Activated T-cell treated with anti-CD3 and anti-CD28 coated beads for 1 hour (primary cell): ENCODE data around the gene EFNA2.

Source experiments
- DNase-seq: peaks from one replicate; pipeline ENCODE4 v3.0.0-alpha.2; 2020; ENCODE audit warnings: low read depth

The EFNA2 gene

DNA sequence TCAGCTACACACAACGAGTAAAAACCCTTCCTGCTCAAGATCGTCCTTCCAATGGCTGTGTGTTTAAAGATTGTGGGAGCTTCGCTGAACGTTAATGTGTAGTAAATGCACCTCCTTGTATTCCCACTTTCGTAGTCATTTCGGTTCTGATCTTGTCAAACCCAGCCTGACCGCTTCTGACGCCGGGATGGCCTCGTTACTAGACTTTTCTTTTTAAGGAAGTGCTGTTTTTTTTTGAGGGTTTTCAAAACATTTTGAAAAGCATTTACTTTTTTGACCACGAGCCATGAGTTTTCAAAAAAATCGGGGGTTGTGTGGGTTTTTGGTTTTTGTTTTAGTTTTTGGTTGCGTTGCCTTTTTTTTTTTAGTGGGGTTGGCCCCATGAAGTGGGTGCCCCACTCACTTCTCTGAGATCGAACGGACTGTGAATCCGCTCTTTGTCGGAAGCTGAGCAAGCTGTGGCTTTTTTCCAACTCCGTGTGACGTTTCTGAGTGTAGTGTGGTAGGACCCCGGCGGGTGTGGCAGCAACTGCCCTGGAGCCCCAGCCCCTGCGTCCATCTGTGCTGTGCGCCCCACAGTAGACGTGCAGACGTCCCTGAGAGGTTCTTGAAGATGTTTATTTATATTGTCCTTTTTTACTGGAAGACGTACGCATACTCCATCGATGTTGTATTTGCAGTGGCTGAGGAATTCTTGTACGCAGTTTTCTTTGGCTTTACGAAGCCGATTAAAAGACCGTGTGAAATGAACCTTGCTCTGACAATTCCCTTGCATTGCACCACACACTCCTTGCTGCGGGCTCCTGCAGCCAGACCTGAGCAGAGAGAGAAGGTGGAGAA is 13.0 kb upstream of the EFNA2 start:
- no peak for DNase-seq

GRCh38 chr19:1273263-1274041 is 12.2 kb upstream of the EFNA2 start:
- DNase-seq = no peak

GRCh38 chr19:1274081-1274851 is 11.4 kb upstream of the EFNA2 start:
- DNase-seq = no peak

DNA sequence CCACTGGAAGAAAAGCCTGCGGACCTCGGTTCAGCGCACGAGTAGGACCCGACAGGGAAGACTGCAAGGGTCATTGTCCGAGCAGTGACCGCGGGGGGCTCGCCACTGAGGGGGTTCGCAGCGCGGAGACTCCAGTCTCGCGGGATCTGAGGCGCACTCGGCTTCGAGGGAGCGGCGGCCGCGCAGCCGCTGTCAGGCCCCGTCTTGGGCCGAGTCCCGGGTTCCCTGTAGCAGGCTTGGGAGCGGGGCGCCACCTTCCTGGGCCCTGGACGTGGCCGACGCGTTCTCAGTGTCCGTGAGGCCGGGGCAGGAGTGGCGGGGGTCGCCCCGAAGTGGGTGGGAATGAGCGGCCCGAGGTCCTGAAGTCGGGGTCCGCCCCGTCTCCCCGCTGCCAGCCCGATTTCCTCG is 10.8 kb upstream of the EFNA2 start:
- no peak for DNase-seq

GRCh38 chr19:1275260-1275975 is 10.3 kb upstream of the EFNA2 start, which contains the start of gene FAM174C:
TSS of gene FAM174C (plus strand) at chr19:1275530. CDS start at chr19:1275550, 20 bp downstream.
- peak; percentile 94 for DNase-seq

- no peak for DNase-seq
Measured at GRCh38 chr19:1275976-1276627, 9.6 kb upstream of the EFNA2 start.

DNA sequence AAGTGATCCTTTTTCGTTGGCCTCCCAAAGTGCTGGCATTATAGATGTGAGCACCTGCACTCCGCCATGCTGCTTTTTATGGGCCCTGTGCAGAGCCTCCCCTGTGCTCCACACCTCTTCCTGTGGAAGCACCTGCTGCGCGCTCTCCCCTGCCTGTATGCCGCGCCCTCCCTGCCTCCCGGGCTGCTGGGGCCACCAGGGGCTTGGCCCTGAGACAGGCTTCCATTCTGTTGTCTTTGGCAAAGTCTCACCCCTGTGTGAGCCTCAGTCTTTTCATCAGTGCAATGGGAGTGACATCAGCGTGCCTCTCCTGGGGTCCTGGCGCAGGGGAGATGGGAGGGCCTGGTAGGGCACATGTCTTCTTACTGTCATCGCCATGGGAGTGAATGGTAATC is 9.0 kb upstream of the EFNA2 start:
- DNase-seq = no peak

DNA sequence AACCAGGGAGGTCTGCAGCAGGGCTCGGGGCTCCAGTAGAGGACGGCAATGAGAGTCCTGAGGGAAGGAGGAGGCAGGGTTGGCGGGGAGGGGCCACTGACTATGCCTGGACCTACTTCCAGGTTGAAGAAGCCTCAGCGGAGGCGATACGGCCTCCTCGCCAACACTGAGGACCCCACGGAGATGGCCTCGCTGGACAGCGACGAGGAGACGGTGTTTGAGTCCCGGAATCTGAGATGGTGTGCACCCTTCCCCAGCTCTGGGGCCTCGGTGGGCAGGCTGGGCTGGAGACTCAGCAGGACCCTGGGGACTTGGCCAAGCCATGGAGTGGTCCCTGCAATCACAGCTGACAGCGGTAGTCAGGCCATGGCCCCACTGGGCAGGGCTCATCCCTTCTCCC is 8.6 kb upstream of the EFNA2 start:
- DNase-seq = no peak

GRCh38 chr19:1278074-1278473 is 7.6 kb upstream of the EFNA2 start:
- no peak for DNase-seq

DNA sequence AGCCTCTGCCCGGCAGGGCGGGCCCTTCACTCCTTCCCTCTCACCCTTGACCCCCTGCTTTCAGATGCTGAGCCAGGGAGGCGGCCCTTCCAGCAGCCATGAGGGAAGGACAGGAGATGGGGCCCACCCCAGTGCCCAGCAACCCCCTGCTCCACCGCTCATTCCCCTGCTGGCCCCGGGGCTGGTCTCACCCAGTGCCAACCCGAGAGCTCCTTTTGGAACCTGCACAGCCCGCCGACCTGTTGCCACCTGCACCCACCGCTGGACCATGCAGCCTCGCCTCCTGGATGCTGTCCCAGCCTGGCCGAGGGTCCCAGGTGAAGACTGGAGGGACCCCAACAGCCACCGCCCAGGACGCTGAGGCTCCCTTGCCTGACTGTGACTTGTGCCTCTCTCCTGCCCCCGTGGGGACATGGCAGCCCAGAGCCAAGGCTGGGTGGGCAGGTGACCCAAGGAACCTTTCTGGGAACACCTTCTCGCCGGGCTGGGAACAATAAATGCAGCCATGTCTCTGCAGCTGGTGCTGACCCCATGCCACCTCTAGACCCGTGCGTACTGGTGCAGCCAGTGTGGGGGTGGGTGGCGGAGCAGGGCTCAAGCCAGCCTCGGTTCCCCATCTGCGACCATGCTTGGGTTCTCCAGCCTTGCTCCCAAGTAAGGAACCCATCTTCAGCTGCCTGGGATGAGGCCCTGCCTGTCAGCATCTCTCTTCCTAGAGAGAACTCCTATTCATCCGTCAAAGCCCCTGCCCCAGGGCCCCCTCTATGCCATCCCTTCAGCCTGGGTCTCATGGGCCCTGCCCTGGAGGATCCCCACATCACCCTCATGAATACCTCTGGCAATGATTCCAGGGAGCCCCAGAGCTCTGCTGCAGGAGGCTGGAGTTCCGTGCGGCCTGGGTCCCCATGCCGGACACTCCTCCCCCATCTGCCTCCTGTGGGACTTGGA is 6.7 kb upstream of the EFNA2 start:
- no peak for DNase-seq

GRCh38 chr19:1279782-1280341 is 5.8 kb upstream of the EFNA2 start:
- peak; percentile 70 for DNase-seq

DNA sequence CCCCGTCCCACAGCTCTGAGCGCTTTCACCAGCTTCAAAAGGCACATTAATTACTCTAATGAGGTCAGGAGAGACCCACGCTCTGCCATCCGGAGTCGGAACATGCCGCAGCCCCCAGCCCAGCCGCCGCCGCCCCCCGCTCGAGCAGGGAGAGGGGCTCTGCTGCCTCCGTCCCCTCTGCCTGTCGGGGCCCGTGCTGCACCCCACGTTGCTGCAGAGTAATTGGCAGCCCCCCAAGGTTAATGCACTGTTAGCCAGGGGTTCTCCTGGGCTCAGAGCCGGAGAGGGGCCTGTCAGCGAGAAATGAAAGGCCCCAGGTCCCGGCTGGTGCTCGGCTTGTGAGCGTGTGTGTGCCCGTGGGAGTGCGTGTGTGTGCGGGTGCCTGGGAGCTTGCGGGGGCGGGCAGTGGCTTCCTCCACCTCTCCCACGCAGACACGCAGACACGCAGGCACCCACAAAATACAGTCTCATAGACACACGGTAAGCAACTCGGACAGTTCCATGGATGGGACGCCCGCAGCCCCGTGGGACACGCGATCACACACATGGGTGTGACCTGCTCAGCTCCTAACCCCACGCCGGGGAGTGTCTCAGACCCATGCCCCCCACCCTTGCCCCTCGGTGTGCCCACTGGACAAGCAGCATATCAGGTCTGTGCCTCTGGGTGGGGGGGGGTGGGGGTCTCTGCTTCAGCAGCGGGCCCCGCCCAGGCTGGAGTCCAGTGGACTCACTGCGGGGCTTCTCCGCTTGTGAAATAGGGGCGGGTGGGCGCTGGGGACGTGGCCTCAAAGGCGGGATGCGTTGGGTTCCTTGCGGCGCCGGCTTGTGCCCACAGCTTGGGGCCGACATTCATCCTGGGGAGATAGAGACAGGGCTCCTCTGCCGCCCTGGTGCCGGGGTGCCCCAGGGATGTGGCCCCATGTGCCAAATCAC is 4.8 kb upstream of the EFNA2 start:
- DNase-seq = no peak

DNA sequence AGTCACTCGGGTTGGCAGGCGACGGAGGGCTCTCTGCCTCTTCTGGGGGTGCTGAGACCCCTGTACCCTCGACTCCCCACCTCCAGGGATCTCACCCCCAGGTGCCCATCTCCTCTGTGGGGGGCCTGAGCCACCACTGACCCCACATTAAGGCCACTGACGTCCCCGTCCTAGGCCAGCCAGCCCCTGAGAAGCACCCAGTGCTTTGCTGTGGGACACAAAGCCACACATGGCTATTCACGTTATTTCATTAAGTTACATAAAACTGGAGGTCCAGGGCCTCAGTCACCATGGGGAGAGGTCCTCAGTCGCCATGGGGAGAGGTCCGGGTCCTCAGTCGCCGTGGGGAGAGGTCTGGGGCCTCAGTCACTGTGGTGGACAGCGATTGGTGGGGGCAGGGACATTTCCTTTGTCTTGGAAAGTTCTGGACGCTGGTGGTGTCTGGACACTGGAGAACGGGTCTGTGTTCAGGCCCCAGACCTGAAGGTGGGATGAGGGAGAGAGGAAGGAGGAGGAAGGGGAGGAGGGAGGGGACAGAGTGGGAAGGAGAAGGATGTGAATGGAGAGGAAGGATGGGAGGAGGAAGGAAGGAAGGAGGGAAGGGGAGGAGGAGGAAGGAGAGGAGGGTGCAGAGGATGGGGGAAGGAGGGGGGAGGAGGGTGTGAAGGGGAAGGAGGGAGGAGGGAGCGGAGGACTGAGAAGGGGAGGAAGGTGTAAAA is 3.9 kb upstream of the EFNA2 start:
- DNase-seq = no peak

DNA sequence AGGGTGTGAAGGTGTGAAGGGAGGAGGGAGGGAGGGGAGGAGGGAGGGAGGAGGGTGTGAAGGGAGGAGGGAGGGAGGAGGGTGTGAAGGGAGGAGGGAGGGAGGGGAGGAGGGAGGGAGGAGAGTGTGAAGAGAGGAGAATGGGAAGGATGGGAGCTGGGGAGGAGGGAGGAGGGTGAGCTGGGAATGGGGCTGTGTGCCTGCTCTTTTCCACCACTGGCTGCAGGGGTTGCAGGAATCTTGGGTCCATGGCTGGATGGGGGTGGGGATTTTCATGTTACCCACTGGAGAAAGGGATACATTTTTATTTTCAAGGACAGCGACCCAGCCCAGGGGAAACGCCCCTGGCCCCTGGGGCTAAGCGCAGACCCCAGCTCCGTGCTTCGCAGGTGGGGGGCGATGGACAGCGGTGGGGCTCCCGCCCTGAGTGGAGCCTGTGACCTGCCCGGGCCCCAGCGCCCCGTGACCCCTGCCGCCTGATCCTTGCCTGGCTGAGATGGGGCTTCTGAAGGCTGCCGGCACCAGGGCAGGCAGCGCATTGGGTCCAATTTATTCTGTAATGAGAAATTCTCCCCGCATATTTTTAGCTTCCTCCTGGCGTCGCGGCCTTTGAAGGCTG is 3.0 kb upstream of the EFNA2 start:
- no peak for DNase-seq

GRCh38 chr19:1283207-1283916 is 2.3 kb upstream of the EFNA2 start:
- no peak for DNase-seq

DNA sequence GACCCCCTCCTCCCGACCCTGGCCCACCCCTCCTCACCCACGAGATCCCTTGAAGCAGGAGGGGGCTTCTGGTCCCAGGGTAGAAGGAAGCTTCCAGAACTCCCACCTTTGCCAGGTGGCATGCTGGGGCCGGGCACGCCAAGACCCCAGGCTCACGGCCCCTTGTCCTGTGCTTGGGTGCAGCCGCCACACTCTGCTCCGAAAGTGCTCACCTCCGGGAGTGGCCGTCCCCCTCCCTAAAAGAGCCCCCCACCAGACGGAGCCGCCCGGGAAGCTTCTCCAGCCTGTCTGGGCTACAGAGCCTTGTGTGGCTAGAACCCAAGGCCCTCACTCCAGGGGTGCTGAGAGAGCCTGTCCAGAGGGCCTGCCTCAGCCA is 1.8 kb upstream of the EFNA2 start:
- no peak for DNase-seq
